GM12878 (cell line): ENCODE data around the gene LAD1. TPM values are rescaled to one million over a fixed set of nuclear protein-coding genes. Genes with fewer than 3 reads are reported as not detected.

ENCODE experiments used
- ATAC-seq: fragments of 200-7000 bp; cut with Tn5 transposase; 3 replicates; pipeline ENCODE4 v1.9.1; 2020; ENCODE audit warnings: mild to moderate bottlenecking, moderate library complexity
- BruUV-seq: library from RNA; stranded (reverse); fragments of 400-500 nt; replicated peaks from 2 replicates; lab custom pipeline; 2021; lab: Mats Ljungman, UMichigan
- CTCF ChIA-PET: fragments of 300-600 bp; sonication (Branson Sonifier 250); formaldehyde crosslinking; extraction: SDS; loops from one replicate; lab custom pipeline; 2021; ENCODE audit warnings: inconsistent platforms; lab: Yijun Ruan, JAX
- POLR2A ChIA-PET: fragments of 350-600 bp; formaldehyde crosslinking; extraction: SDS; loops from one replicate; lab custom pipeline; 2021; ENCODE audit warnings: inconsistent platforms; lab: Charles Lee
- RAD21 ChIA-PET: fragments of 300-600 bp; sonication (Branson Sonifier 250); formaldehyde crosslinking; loops from one replicate; lab custom pipeline; 2023; ENCODE audit warnings: antibody characterized with exemption; ENCODE audit not compliant: unreplicated experiment; lab: Charles Lee
- SMC1A ChIA-PET: fragments of 300-600 bp; sonication (Branson Sonifier 250); formaldehyde crosslinking; loops from one replicate; lab custom pipeline; 2023; ENCODE audit not compliant: unreplicated experiment, uncharacterized antibody; lab: Charles Lee
- DNase-seq: peaks from one replicate; pipeline ENCODE4 v3.0.0-alpha.2; 2011; ENCODE audit warnings: low read depth, low spot score
- FAIRE-seq: peaks from 3 replicates; lab custom pipeline; 2011; peaks lifted over from hg19 to GRCh38; lab: Jason Lieb, UNC
- H2AFZ ChIP-seq: 2 replicates; pipeline ENCODE4 v1.6.0; 2011; ENCODE audit warnings: low read depth, low read length, control low read depth; ENCODE audit not compliant: control insufficient read depth
- H3K27ac ChIP-seq: 2 replicates; pipeline ENCODE4 v1.5.1; 2011; ENCODE audit warnings: control low read depth; ENCODE audit not compliant: control insufficient read depth, insufficient read depth
- H3K27me3 ChIP-seq, 2 experiments: replicated peaks in 1 of 2; 2 replicates each; pipeline versions ENCODE4 v1.6.0 to v1.6.1; 2011; ENCODE audit warnings: low read length in 1 of 2; ENCODE audit not compliant: control insufficient read depth in 2 of 2, insufficient read depth in 2 of 2
- H3K36me3 ChIP-seq, 2 experiments: 2 replicates each; pipeline ENCODE4 v1.5.1; 2011; ENCODE audit warnings: low read length in 1 of 2; ENCODE audit not compliant: control insufficient read depth in 2 of 2, insufficient read depth in 2 of 2
- H3K4me1 ChIP-seq: 2 replicates; pipeline ENCODE4 v1.6.1; 2011; ENCODE audit warnings: mild to moderate bottlenecking, low read length, moderate library complexity, mixed read lengths; ENCODE audit not compliant: control insufficient read depth, insufficient read depth
- H3K4me2 ChIP-seq: 2 replicates; pipeline ENCODE4 v1.6.0; 2011; ENCODE audit warnings: control low read depth; ENCODE audit not compliant: control insufficient read depth, insufficient read depth
- H3K4me3 ChIP-seq: fragments of 200-600 bp; sonication (generic); 2 replicates; pipeline ENCODE4 v1.5.1; 2016
- H3K79me2 ChIP-seq: 2 replicates; pipeline ENCODE4 v1.6.0; 2011; ENCODE audit warnings: low read length; ENCODE audit not compliant: control insufficient read depth, insufficient read depth
- H3K9ac ChIP-seq: 2 replicates; pipeline ENCODE4 v1.8.0; 2011; ENCODE audit warnings: low read length, control low read depth, mixed read lengths; ENCODE audit not compliant: control insufficient read depth, insufficient read depth
- H3K9me3 ChIP-seq: replicated peaks from 3 replicates; pipeline ENCODE4 v1.5.1; 2011; ENCODE audit warnings: mild to moderate bottlenecking, low read length; ENCODE audit not compliant: control insufficient read depth, insufficient read depth
- H4K20me1 ChIP-seq: 2 replicates; pipeline ENCODE4 v1.6.0; 2011; ENCODE audit not compliant: control insufficient read depth, insufficient read depth
- BHLHE40 ChIP-seq, 2 experiments: fragments of 450-650 bp in 1 of 2; IDR thresholded peaks; 2 replicates each; pipeline ENCODE4 v1.6.1; 2011 to 2017; ENCODE audit warnings: low read depth in 2 of 2, borderline replicate concordance in 1 of 2, improper control_type of control experiment in 1 of 2, low read length in 1 of 2, mild to moderate bottlenecking in 1 of 2
- GATAD2B ChIP-seq: fragments of 450-650 bp; conservative IDR thresholded peaks from 2 replicates; pipeline ENCODE4 v1.6.1; 2017; ENCODE audit warnings: low read depth, mild to moderate bottlenecking, moderate library complexity
- HDAC6 ChIP-seq: fragments of 200-600 bp; sonication (generic); IDR thresholded peaks from one replicate; pipeline ENCODE4 v1.8.0; 2017; ENCODE audit warnings: antibody characterized with exemption; ENCODE audit not compliant: unreplicated experiment
- MEF2B ChIP-seq: fragments of 450-650 bp; IDR thresholded peaks from 2 replicates; pipeline ENCODE4 v1.6.1; 2018; ENCODE audit warnings: mild to moderate bottlenecking, moderate library complexity; ENCODE audit not compliant: partially characterized antibody, poor library complexity, severe bottlenecking
- MTA2 ChIP-seq: fragments of 450-650 bp; IDR thresholded peaks from 2 replicates; pipeline ENCODE4 v1.6.1; 2016; ENCODE audit warnings: low read depth, mild to moderate bottlenecking, moderate library complexity
- MYC ChIP-seq: IDR thresholded peaks from 2 replicates; pipeline ENCODE4 v1.6.1; 2011; ENCODE audit warnings: mild to moderate bottlenecking, low read length, moderate library complexity, inconsistent platforms; ENCODE audit not compliant: insufficient read depth, insufficient replicate concordance, insufficient read length, severe bottlenecking
- RB1 ChIP-seq: fragments of 450-650 bp; formaldehyde crosslinking; IDR thresholded peaks from 2 replicates; pipeline ENCODE4 v1.6.1; 2017; ENCODE audit warnings: mild to moderate bottlenecking, borderline replicate concordance
- SIX5 ChIP-seq: IDR thresholded peaks from 2 replicates; pipeline ENCODE4 v1.6.1; 2011; ENCODE audit warnings: mild to moderate bottlenecking, low read depth, low read length, moderate library complexity; ENCODE audit not compliant: severe bottlenecking
- WGBS: methylation state at CpG from one replicate; pipeline ENCODE4 v1.1.6; 2016; ENCODE audit warnings: low lambda C conversion rate; ENCODE audit not compliant: insufficient replicate concordance, insufficient coverage; ENCODE audit errors: missing lambda C conversion rate; 5-methylcytosine and 5-hydroxymethylcytosine counted together
- in situ Hi-C: fragments of 300-500 bp; cut with MboI; formaldehyde crosslinking; loops from 9 replicates; pipeline ENCODE4 v1.14.3; 2018; ENCODE audit warnings: mixed read lengths
- intact Hi-C: fragments of 100-400 bp; cut with micrococcal nuclease; formaldehyde crosslinking; loops from one replicate; pipeline ENCODE4 v1.14.2; 2022; ENCODE audit not compliant: unreplicated experiment
- polyA plus RNA-seq, 11 experiments: library from polyadenylated mRNA; depleted of rRNA in 4 of 11; unstranded in 6 of 11; stranded (reverse) in 5 of 11; fragments of >200 nt; fragmentation: Nextera tagmentation in 4 of 11; fragmentation: Illumina TruSeq in 1 of 11; extraction: Ambion mirVana in 4 of 11; extraction: Trizol in 1 of 11; gene quantifications; 1 replicate in 1 of 11; 2 replicates in 10 of 11; pipeline versions ENCODE4 v1.2.1 to v1.2.3, GENCODE V29; 2011 to 2016; ENCODE audit warnings: inconsistent platforms in 2 of 11, missing spikeins in 2 of 11, low read depth in 1 of 11
- total RNA-seq, 4 experiments: library from RNA; depleted of rRNA in 3 of 4; stranded (reverse); fragments of >200 nt in 3 of 4; fragmentation: Illumina TruSeq in 1 of 4; extraction: Trizol in 1 of 4; gene quantifications; 2 replicates each; pipeline versions ENCODE4 v1.2.1 to v1.2.3, GENCODE V29; 2013 to 2021
- TF ChIP-seq, protein P1 (sequence below): IDR thresholded peaks from 2 replicates; pipeline ENCODE4 v1.6.1; 2012; ENCODE audit warnings: improper control_type of control experiment, low read depth, low read length; ENCODE audit not compliant: insufficient replicate concordance

LAD1 gene
- total and polyA plus RNA-seq, 10 of the 15 experiments (the other 5 are each of a cell fraction or from before 2014, with no cell fraction given): 0.05 to 0.48 (median 0.32) TPM; not detected in 3

DNA sequence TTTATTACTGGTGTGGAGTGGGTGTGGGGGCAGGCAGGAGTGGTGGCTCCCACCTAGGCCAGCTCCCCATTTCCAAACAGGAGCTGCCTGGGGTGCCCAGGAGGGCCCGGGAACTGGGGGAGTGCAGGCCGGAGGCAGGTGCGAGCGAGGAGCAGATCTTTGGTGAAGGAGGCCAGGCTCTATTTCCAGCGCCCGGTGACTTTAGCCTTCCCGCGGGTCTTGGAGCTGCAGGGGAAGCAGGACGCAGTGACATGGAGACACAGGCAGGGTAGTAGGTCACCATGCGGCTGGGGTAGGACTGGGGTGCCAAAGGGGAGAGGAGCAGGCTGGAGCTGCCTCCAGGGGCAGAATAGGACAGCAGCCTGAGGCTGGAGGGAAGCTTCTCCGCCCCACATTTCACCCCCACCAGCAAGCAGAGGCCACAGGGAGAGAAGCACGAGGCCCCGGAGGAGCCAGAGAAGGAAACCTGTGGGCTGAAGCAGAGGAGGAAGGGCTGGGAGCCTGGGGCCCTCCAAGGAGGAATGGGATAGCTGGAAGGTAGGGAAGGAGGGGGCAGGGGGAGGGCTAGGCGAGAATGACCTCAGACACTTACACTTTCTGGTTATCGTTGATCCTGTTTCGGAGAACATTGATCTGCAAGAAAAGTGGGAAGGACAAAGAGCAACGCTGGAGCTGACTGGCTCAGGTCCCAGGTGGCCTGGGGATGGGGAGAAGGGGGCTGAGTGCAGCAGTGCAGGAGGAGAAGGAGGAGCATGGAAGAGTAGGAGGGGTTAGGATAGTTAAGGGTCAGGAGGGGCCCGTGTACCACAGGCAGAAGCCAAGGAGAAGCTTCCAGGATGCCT is 39.9 kb downstream of the LAD1 start:
- H4K20me1 ChIP-seq: no peaks in the 10 kb centered on the region
- no peak overlapping the region for H3K9ac ChIP-seq
- no peaks in the 10 kb centered on the region for H3K36me3 ChIP-seq
- peaks cover 0 to 4% of the 10 kb centered on the region in 2 experiments; a peak in 3 of 4 replicates for H3K27me3 ChIP-seq
- 36% methylated on average over 18 of the region's 18 CpGs for WGBS
- ChIA-PET CTCF (interaction anchor here (1.4 to 1.5 kb wide), 3 partner anchors 11 to 105 kb away, joined by 3 to 7 read pairs (median 4); no protein-coding TSS in a partner anchor), POLR2A (no interaction called here), RAD21 (no interaction called here), SMC1A (interaction anchor here (1.1 to 2.3 kb wide), 3 partner anchors 10 to 105 kb away, joined by 4 to 11 read pairs (median 7); no protein-coding TSS in a partner anchor)
- FAIRE-seq: no peak
- no peak for DNase-seq
- H3K4me1 ChIP-seq: no peaks in the 10 kb centered on the region
- no peak overlapping the region for H3K4me2 ChIP-seq
- intact Hi-C loops (no loop called here), in situ Hi-C loops (no loop called here)
- TF ChIP-seq, protein P1, sequence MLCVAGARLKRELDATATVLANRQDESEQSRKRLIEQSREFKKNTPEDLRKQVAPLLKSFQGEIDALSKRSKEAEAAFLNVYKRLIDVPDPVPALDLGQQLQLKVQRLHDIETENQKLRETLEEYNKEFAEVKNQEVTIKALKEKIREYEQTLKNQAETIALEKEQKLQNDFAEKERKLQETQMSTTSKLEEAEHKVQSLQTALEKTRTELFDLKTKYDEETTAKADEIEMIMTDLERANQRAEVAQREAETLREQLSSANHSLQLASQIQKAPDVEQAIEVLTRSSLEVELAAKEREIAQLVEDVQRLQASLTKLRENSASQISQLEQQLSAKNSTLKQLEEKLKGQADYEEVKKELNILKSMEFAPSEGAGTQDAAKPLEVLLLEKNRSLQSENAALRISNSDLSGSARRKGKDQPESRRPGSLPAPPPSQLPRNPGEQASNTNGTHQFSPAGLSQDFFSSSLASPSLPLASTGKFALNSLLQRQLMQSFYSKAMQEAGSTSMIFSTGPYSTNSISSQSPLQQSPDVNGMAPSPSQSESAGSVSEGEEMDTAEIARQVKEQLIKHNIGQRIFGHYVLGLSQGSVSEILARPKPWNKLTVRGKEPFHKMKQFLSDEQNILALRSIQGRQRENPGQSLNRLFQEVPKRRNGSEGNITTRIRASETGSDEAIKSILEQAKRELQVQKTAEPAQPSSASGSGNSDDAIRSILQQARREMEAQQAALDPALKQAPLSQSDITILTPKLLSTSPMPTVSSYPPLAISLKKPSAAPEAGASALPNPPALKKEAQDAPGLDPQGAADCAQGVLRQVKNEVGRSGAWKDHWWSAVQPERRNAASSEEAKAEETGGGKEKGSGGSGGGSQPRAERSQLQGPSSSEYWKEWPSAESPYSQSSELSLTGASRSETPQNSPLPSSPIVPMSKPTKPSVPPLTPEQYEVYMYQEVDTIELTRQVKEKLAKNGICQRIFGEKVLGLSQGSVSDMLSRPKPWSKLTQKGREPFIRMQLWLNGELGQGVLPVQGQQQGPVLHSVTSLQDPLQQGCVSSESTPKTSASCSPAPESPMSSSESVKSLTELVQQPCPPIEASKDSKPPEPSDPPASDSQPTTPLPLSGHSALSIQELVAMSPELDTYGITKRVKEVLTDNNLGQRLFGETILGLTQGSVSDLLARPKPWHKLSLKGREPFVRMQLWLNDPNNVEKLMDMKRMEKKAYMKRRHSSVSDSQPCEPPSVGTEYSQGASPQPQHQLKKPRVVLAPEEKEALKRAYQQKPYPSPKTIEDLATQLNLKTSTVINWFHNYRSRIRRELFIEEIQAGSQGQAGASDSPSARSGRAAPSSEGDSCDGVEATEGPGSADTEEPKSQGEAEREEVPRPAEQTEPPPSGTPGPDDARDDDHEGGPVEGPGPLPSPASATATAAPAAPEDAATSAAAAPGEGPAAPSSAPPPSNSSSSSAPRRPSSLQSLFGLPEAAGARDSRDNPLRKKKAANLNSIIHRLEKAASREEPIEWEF: no peak
- TF ChIP-seq BHLHE40 (IDR thresholded peaks at IDR 0.05; ENCODE audit: borderline replicate concordance in 1 of 2, low read depth in 2 of 2, low read length in 1 of 2): no peak
- TF ChIP-seq MEF2B: no peak
- TF ChIP-seq HDAC6: no peak
- no peak for TF ChIP-seq GATAD2B
- TF ChIP-seq MTA2: no peak
- no peak for TF ChIP-seq SIX5
- TF ChIP-seq RB1: no peak
- TF ChIP-seq MYC: no peak
- ATAC-seq: no peak
- no peak overlapping the region for H3K27ac ChIP-seq
- H2AFZ ChIP-seq: no peak overlapping the region
- H3K9me3 ChIP-seq: no peaks in the 10 kb centered on the region
- no TSS peak for BruUV-seq
- H3K79me2 ChIP-seq: no peaks in the 10 kb centered on the region
- no peak overlapping the region for H3K4me3 ChIP-seq
